A549 (cell line): Measurements from ENCODE around the gene POLR2F. TPM values are rescaled to one million over a fixed set of nuclear protein-coding genes. Genes with fewer than 3 reads are reported as not detected.

Source experiments
- ATAC-seq, 2 experiments: fragments of 200-7000 bp in 1 of 2; fragments of >200 bp in 1 of 2; cut with Nextera tagmentation in 1 of 2; cut with Tn5 transposase in 1 of 2; 3 replicates each; pipeline versions ENCODE4 v1.8.0 to v1.9.1; 2018 to 2020; ENCODE audit warnings: mild to moderate bottlenecking in 1 of 2, moderate library complexity in 1 of 2
- CTCF ChIA-PET: fragments of 300-600 bp; sonication (Branson Sonifier 250); formaldehyde crosslinking; extraction: SDS; loops from one replicate; lab custom pipeline; 2021; ENCODE audit warnings: antibody characterized with exemption, inconsistent platforms; lab: Yijun Ruan, JAX
- POLR2A ChIA-PET: fragments of 350-600 bp; formaldehyde crosslinking; extraction: SDS; loops from one replicate; lab custom pipeline; 2021; ENCODE audit warnings: antibody characterized with exemption, inconsistent platforms; lab: Yijun Ruan, JAX
- DNase-seq, 2 experiments: peaks; one replicate each; pipeline versions ENCODE4 v3.0.0 to v3.0.0-alpha.2; 2011 to 2016; ENCODE audit warnings: low read depth in 1 of 2, low spot score in 1 of 2
- FAIRE-seq: peaks from 2 replicates; lab custom pipeline; 2011; peaks lifted over from hg19 to GRCh38; lab: Jason Lieb, UNC
- H3K27ac ChIP-seq, 2 experiments: fragments of >200 bp; sonication (Bioruptor Twin); formaldehyde crosslinking; 3 replicates each; pipeline ENCODE4 v1.5.1; 2016 to 2017
- H3K4me1 ChIP-seq: fragments of >200 bp; sonication (Bioruptor Twin); formaldehyde crosslinking; 3 replicates; pipeline ENCODE4 v1.6.1; 2016
- H3K4me2 ChIP-seq: fragments of >200 bp; sonication (Bioruptor Twin); formaldehyde crosslinking; 3 replicates; pipeline ENCODE4 v1.6.1; 2016
- H3K4me3 ChIP-seq: fragments of >200 bp; sonication (Bioruptor Twin); formaldehyde crosslinking; 3 replicates; pipeline ENCODE4 v1.5.1; 2016
- H3K9me3 ChIP-seq: fragments of >200 bp; sonication (Bioruptor Twin); formaldehyde crosslinking; 3 replicates; pipeline ENCODE4 v1.6.1; 2016
- BCL3 ChIP-seq: fragments of >200 bp; sonication (Bioruptor Twin); formaldehyde crosslinking; IDR thresholded peaks from 3 replicates; pipeline ENCODE4 v1.6.1; 2016
- BHLHE40 ChIP-seq: IDR thresholded peaks from 2 replicates; pipeline ENCODE4 v1.6.1; 2012; ENCODE audit warnings: low read depth, low read length, inconsistent platforms
- CHD2 ChIP-seq: fragments of 150-350 bp; IDR thresholded peaks from 2 replicates; pipeline ENCODE4 v1.6.1; 2014; ENCODE audit warnings: low read length; ENCODE audit not compliant: partially characterized antibody
- E2F6 ChIP-seq: IDR thresholded peaks from 2 replicates; pipeline ENCODE4 v1.6.1; 2012; ENCODE audit warnings: low read depth, borderline replicate concordance
- EHMT2 ChIP-seq: fragments of 200-600 bp; sonication (generic); IDR thresholded peaks from 2 replicates; pipeline ENCODE4 v1.6.1; 2016; ENCODE audit warnings: antibody characterized with exemption, low read depth, mild to moderate bottlenecking, moderate library complexity
- ELK1 ChIP-seq: fragments of 150-350 bp; IDR thresholded peaks from 2 replicates; pipeline ENCODE4 v1.6.1; 2014; ENCODE audit warnings: low read depth, mild to moderate bottlenecking, low read length
- HMGXB4 ChIP-seq: fragments of 250-450 bp; sonication (Bioruptor Pico); IDR thresholded peaks from 2 replicates; pipeline ENCODE4 v1.5.0; 2021; ENCODE audit warnings: mild to moderate bottlenecking, moderate library complexity, borderline replicate concordance
- JUN ChIP-seq, 2 experiments: fragments of >200 bp; sonication (Bioruptor Twin); formaldehyde crosslinking; IDR thresholded peaks; 2 replicates in 1 of 2; 3 replicates in 1 of 2; pipeline ENCODE4 v1.6.1; 2016 to 2017
- KDM1A ChIP-seq: fragments of 200-600 bp; sonication (generic); IDR thresholded peaks from 2 replicates; pipeline ENCODE4 v1.6.1; 2016; ENCODE audit warnings: low read depth, mild to moderate bottlenecking
- PBX3 ChIP-seq: IDR thresholded peaks from 2 replicates; pipeline ENCODE4 v1.6.1; 2012
- RAD21 ChIP-seq, 2 experiments: fragments of >200 bp in 1 of 2; sonication (Bioruptor Twin) in 1 of 2; formaldehyde crosslinking in 1 of 2; IDR thresholded peaks in 1 of 2; conservative IDR thresholded peaks in 1 of 2; 2 replicates in 1 of 2; 3 replicates in 1 of 2; pipeline ENCODE4 v1.6.1; 2012 to 2018; ENCODE audit warnings: inconsistent platforms in 1 of 2
- SREBF2 ChIP-seq: fragments of 450-650 bp; IDR thresholded peaks from 2 replicates; pipeline ENCODE4 v1.6.1; 2014; ENCODE audit warnings: mild to moderate bottlenecking, moderate library complexity
- USF2 ChIP-seq: fragments of 450-650 bp; IDR thresholded peaks from 2 replicates; pipeline ENCODE4 v1.6.1; 2014; ENCODE audit warnings: antibody characterized with exemption
- ZSCAN20 ChIP-seq: fragments of 250-450 bp; sonication (Bioruptor Pico); IDR thresholded peaks from 2 replicates; pipeline ENCODE4 v1.8.0; 2022; ENCODE audit warnings: mild to moderate bottlenecking, moderate library complexity
- WGBS: methylation state at CpG from one replicate; pipeline ENCODE4 v1.1.6; 2017; ENCODE audit errors: missing lambda C conversion rate; 5-methylcytosine and 5-hydroxymethylcytosine counted together
- polyA plus RNA-seq, 4 experiments: library from polyadenylated mRNA; depleted of rRNA in 3 of 4; stranded (reverse); fragments of >200 nt; fragmentation: RNase III in 1 of 4; extraction: RNeasy Plus Mini Kit Qiagen cat#74134 plus additional on column Dnase treatment in 1 of 4; gene quantifications; 2 replicates in 3 of 4; 3 replicates in 1 of 4; pipeline ENCODE4 v1.2.3, GENCODE V29; 2011 to 2017

POLR2F gene
- polyA plus RNA-seq, 2 of the 4 experiments (the other 2 are of a cell fraction): 90.0 to 183 TPM

- no peak for TF ChIP-seq USF2
- TF ChIP-seq BCL3: no peak
- TF ChIP-seq SREBF2: no peak
- TF ChIP-seq CHD2: no peak
- TF ChIP-seq PBX3: no peak
- TF ChIP-seq JUN (IDR thresholded peaks at IDR 0.05): no peak
These were observed 42.0 kb downstream of the POLR2F start (continued) for GRCh38 chr22:37995460-37995859.

GRCh38 chr22:37996079-37996478, 42.6 kb downstream of the POLR2F start:
- no peak for ATAC-seq
- no peak for DNase-seq
- FAIRE-seq: no peak
- no peak overlapping the region for H3K4me3 ChIP-seq
- no peak overlapping the region for H3K4me2 ChIP-seq
- no peaks in the 10 kb centered on the region for H3K9me3 ChIP-seq
- peaks cover 13% of the 10 kb centered on the region for H3K4me1 ChIP-seq
- no peak for TF ChIP-seq KDM1A
- no peak for TF ChIP-seq PBX3
- TF ChIP-seq ZSCAN20 (CRISPR knock-in tag): no peak
- no peak for TF ChIP-seq USF2
- no peak for TF ChIP-seq RAD21 (conservative IDR thresholded peaks at IDR 0.05 in 1 of 2, IDR thresholded peaks at IDR 0.05 in 1 of 2)
- no peak for TF ChIP-seq EHMT2
- no peak for TF ChIP-seq BCL3
- TF ChIP-seq ELK1: no peak
- no peak for TF ChIP-seq HMGXB4 (CRISPR knock-in tag)
- TF ChIP-seq E2F6: no peak
- no peak for TF ChIP-seq BHLHE40
- TF ChIP-seq, all 56 proteins: peak for 0
- POLR2A ChIA-PET: interaction anchor here (0.5 kb wide), 1 partner anchor 188 kb away, joined by 4 read pairs; the partner anchor contains the start of gene GCAT
- no peak overlapping the region for H3K27ac ChIP-seq
- CTCF ChIA-PET: interaction anchor here (1.8 kb wide), 1 partner anchor 46 kb away, joined by 4 read pairs; no protein-coding TSS in a partner anchor
- no CpG with 5 or more reads among the region's 4 CpGs for WGBS
